NCI-H82 treated with DMSO at 0.1 percent for 48 hours (cell line): ENCODE measurements around the gene SPOP.

Experiments used
- DNase-seq: peaks from one replicate; lab custom pipeline; 2025; ENCODE audit not compliant: unreplicated experiment; lab: John Stamatoyannopoulos, UW

The SPOP gene

GRCh38 chr17:49618028-49618611 is 59.8 kb downstream of the SPOP start:
- no peak for DNase-seq

- DNase-seq = no peak
These were observed 61.2 kb downstream of the SPOP start for GRCh38 chr17:49616601-49617131.

- no peak for DNase-seq
These were observed 61.8 kb downstream of the SPOP start for GRCh38 chr17:49616086-49616485.

- no peak for DNase-seq
These were observed 64.6 kb downstream of the SPOP start for GRCh38 chr17:49613182-49613800.

GRCh38 chr17:49612726-49613125 is 65.2 kb downstream of the SPOP start:
- DNase-seq = no peak

GRCh38 chr17:49610883-49611584 is 66.9 kb downstream of the SPOP start:
- DNase-seq = no peak

GRCh38 chr17:49604314-49604869 is 73.5 kb downstream of the SPOP start:
- DNase-seq = no peak

- DNase-seq = no peak
These were observed 74.2 kb downstream of the SPOP start for GRCh38 chr17:49603720-49604119.

GRCh38 chr17:49603238-49603637 is 74.7 kb downstream of the SPOP start:
- no peak for DNase-seq

GRCh38 chr17:49602783-49603182 is 75.1 kb downstream of the SPOP start:
- DNase-seq = no peak

- DNase-seq = no peak
These were observed 76.9 kb downstream of the SPOP start for GRCh38 chr17:49600949-49601348.

GRCh38 chr17:49598918-49599317 is 79.0 kb downstream of the SPOP start:
- DNase-seq = peak; percentile 54

- DNase-seq = no peak
These were observed 79.8 kb downstream of the SPOP start for GRCh38 chr17:49597928-49598655.

- DNase-seq = no peak
These were observed 80.5 kb downstream of the SPOP start for GRCh38 chr17:49597436-49597835.

GRCh38 chr17:49596613-49597244 is 81.2 kb downstream of the SPOP start:
- DNase-seq = no peak

- no peak for DNase-seq
These were observed 81.9 kb downstream of the SPOP start for GRCh38 chr17:49595980-49596379.

- no peak for DNase-seq
These were observed 82.6 kb downstream of the SPOP start for GRCh38 chr17:49595328-49595727.

GRCh38 chr17:49592263-49592662 is 85.6 kb downstream of the SPOP start:
- DNase-seq = peak; percentile 53

- no peak for DNase-seq
These were observed 87.0 kb downstream of the SPOP start for GRCh38 chr17:49590874-49591273.

GRCh38 chr17:49589577-49589927 is 88.3 kb downstream of the SPOP start:
- no peak for DNase-seq
